ENCODE data around the gene ZNF219. TPM values are rescaled to one million over a fixed set of nuclear protein-coding genes. Genes with fewer than 3 reads are reported as not detected.

ZNF219 gene
- total and polyA plus RNA-seq, 2 of the 13 experiments (the other 11 are each of a cell fraction or from before 2014, with no cell fraction given), result 34.5 to 36.6 TPM

GRCh38 chr14:21106498-21107282 is 8.2 kb upstream of the ZNF219 start (continued):
- TF ChIP-seq ZNF574 (CRISPR knock-in tag; IDR thresholded peaks at IDR 0.05) (peak; percentile 64), SMARCE1 (IDR thresholded peaks at IDR 0.05; ENCODE audit: borderline replicate concordance) (no peak), NR2F6 (IDR thresholded peaks at IDR 0.05) (peak; percentile 63), NR2F6 (CRISPR knock-in tag; IDR thresholded peaks at IDR 0.05) (peak; percentile 78), BRCA1 (CRISPR knock-in tag; IDR thresholded peaks at IDR 0.05) (no peak), ZFAT (CRISPR knock-in tag; conservative IDR thresholded peaks at IDR 0.05) (no peak), STAG1 (CRISPR knock-in tag; IDR thresholded peaks at IDR 0.05) (peak; percentile 91), ESRRA (CRISPR knock-in tag; IDR thresholded peaks at IDR 0.05; ENCODE audit: low read depth) (no peak; the same call in 1 of the 2 replicates), MIER3 (CRISPR knock-in tag; IDR thresholded peaks at IDR 0.05; ENCODE audit: borderline replicate concordance) (peak; percentile 20; the same call in 1 of the 2 replicates), SMYD3 (CRISPR knock-in tag; IDR thresholded peaks at IDR 0.05) (no peak), ZNF614 (CRISPR knock-in tag; IDR thresholded peaks at IDR 0.05; ENCODE audit: borderline replicate concordance) (peak; percentile 96), GABPB1 (CRISPR knock-in tag; IDR thresholded peaks at IDR 0.05) (peak; percentile 37; the same call in 1 of the 2 replicates), ZNF841 (CRISPR knock-in tag; IDR thresholded peaks at IDR 0.05; ENCODE audit: borderline replicate concordance) (no peak), BRF2 (CRISPR knock-in tag; IDR thresholded peaks at IDR 0.05) (no peak), ZNF274 (CRISPR knock-in tag; IDR thresholded peaks at IDR 0.05) (no peak), BHLHE40 (IDR thresholded peaks at IDR 0.05; ENCODE audit: low read length) (no peak), CREM (IDR thresholded peaks at IDR 0.05) (peak; percentile 46; the same call in 1 of the 2 replicates), CREM (CRISPR knock-in tag; IDR thresholded peaks at IDR 0.05) (no peak), ZNF674 (CRISPR knock-in tag; IDR thresholded peaks at IDR 0.05; ENCODE audit: low read depth) (no peak), GPN1 (CRISPR knock-in tag; IDR thresholded peaks at IDR 0.05; ENCODE audit: borderline replicate concordance) (no peak)
- TF ChIP-seq, protein P1, sequence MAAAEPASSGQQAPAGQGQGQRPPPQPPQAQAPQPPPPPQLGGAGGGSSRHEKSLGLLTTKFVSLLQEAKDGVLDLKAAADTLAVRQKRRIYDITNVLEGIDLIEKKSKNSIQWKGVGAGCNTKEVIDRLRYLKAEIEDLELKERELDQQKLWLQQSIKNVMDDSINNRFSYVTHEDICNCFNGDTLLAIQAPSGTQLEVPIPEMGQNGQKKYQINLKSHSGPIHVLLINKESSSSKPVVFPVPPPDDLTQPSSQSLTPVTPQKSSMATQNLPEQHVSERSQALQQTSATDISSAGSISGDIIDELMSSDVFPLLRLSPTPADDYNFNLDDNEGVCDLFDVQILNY (CRISPR knock-in tag; conservative IDR thresholded peaks at IDR 0.05), result no peak
- TF ChIP-seq, protein P2, sequence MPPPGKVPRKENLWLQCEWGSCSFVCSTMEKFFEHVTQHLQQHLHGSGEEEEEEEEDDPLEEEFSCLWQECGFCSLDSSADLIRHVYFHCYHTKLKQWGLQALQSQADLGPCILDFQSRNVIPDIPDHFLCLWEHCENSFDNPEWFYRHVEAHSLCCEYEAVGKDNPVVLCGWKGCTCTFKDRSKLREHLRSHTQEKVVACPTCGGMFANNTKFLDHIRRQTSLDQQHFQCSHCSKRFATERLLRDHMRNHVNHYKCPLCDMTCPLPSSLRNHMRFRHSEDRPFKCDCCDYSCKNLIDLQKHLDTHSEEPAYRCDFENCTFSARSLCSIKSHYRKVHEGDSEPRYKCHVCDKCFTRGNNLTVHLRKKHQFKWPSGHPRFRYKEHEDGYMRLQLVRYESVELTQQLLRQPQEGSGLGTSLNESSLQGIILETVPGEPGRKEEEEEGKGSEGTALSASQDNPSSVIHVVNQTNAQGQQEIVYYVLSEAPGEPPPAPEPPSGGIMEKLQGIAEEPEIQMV (CRISPR knock-in tag; IDR thresholded peaks at IDR 0.05; ENCODE audit: low read depth), result no peak
- TF ChIP-seq, protein P3, sequence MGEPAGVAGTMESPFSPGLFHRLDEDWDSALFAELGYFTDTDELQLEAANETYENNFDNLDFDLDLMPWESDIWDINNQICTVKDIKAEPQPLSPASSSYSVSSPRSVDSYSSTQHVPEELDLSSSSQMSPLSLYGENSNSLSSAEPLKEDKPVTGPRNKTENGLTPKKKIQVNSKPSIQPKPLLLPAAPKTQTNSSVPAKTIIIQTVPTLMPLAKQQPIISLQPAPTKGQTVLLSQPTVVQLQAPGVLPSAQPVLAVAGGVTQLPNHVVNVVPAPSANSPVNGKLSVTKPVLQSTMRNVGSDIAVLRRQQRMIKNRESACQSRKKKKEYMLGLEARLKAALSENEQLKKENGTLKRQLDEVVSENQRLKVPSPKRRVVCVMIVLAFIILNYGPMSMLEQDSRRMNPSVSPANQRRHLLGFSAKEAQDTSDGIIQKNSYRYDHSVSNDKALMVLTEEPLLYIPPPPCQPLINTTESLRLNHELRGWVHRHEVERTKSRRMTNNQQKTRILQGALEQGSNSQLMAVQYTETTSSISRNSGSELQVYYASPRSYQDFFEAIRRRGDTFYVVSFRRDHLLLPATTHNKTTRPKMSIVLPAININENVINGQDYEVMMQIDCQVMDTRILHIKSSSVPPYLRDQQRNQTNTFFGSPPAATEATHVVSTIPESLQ (CRISPR knock-in tag; conservative IDR thresholded peaks at IDR 0.05), result 0 out of 2 replicates have a peak, but pooled peaks have one; percentile 81

All from HepG2 (cell line).